Measurements from ENCODE around the gene CYFIP1. TPM values are rescaled to one million over a fixed set of nuclear protein-coding genes. Genes with fewer than 3 reads are reported as not detected.

Gene CYFIP1
- total and polyA plus RNA-seq, 9 of the 15 experiments (the other 6 are each of a cell fraction or from before 2014, with no cell fraction given), result 3.8 to 59.8 (median 28.3) TPM

- peak; percentile 26; the same call in 1 of the 2 replicates for TF ChIP-seq CTBP1 (IDR thresholded peaks at IDR 0.05; ENCODE audit: borderline replicate concordance)
- TF ChIP-seq ARID4B (CRISPR knock-in tag; IDR thresholded peaks at IDR 0.05), result 0 out of 2 replicates have a peak, but pooled peaks have one; percentile 42
- TF ChIP-seq PHF8 (IDR thresholded peaks at IDR 0.05; ENCODE audit: borderline replicate concordance, low read length), result no peak; the same call in 1 of the 2 replicates
- TF ChIP-seq RBFOX2 (IDR thresholded peaks at IDR 0.05; ENCODE audit: low read depth, low read length), result peak; percentile 57
- TF ChIP-seq EP400 (IDR thresholded peaks at IDR 0.05), result peak; percentile 22; the same call in 1 of the 2 replicates
- TF ChIP-seq ZNF76 (CRISPR knock-in tag; IDR thresholded peaks at IDR 0.05; ENCODE audit: borderline replicate concordance), result no peak
- peak; percentile 83 for TF ChIP-seq HNRNPLL (IDR thresholded peaks at IDR 0.05; ENCODE audit: low read depth, low read length, poor library complexity, severe bottlenecking)
- TF ChIP-seq ZNF740 (CRISPR knock-in tag; IDR thresholded peaks at IDR 0.05), result no peak
- peak in 1 of 2 experiments; percentile 87; a peak in 2 of 4 replicates for TF ChIP-seq ZNF740 (tag; IDR thresholded peaks at IDR 0.05)
- TF ChIP-seq ZFX (CRISPR knock-in tag; IDR thresholded peaks at IDR 0.05), result peak; percentile 33; the same call in 1 of the 2 replicates
- peak; percentile 49 to 55; a peak in 2 of 4 replicates for TF ChIP-seq NRF1 (conservative IDR thresholded peaks at IDR 0.05 in 1 of 2, IDR thresholded peaks at IDR 0.05 in 1 of 2)
- TF ChIP-seq ZNF668 (CRISPR knock-in tag; IDR thresholded peaks at IDR 0.05), result no peak
- TF ChIP-seq MLLT1 (IDR thresholded peaks at IDR 0.05), result 0 out of 4 replicates have a peak, but pooled peaks of 1 of the 2 experiments have one; percentile 26
- TF ChIP-seq MED1 (CRISPR knock-in tag; IDR thresholded peaks at IDR 0.05; ENCODE audit: borderline replicate concordance), result 0 out of 2 replicates have a peak, but pooled peaks have one; percentile 3
- TF ChIP-seq ZNF766 (CRISPR knock-in tag; conservative IDR thresholded peaks at IDR 0.05), result no peak
- TF ChIP-seq ILK (tag; IDR thresholded peaks at IDR 0.05; ENCODE audit: borderline replicate concordance, low read depth), result no peak
- peak; percentile 37; the same call in 1 of the 2 replicates for TF ChIP-seq ZSCAN29 (IDR thresholded peaks at IDR 0.05)
Observed at GRCh38 chr15:22979238-22980188, 655 bp downstream of the CYFIP1 start (continued).

Data from K562 (cell line).